ENCODE data around the gene AFF3. TPM values are rescaled to one million over a fixed set of nuclear protein-coding genes. Genes with fewer than 3 reads are reported as not detected.

AFF3 gene
- total RNA-seq, 1 experiment from 2014 or later: 0.61 TPM

DNA sequence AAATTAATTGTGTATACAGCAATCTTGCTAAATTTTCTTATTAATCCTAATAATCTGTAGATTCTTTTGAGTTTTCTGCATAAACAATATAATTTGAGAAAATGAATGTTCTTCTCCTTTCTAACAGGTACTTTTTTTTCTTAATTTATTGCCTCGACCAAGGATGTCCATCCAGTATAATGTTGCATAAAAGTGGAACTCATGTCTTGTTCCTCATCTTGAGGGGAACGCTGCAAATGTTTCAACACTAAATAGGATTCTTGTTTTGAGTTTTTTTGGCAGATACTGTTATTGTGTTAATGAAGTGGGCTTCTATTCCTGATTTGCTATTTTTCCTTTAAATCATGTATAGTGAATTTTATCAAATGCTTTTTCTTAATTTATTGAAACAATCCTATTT, 408.2 kb downstream of the AFF3 start:
- RAD21 ChIA-PET (ENCODE audit: low non-redundant PET in 1 of 2, low total read pairs in 2 of 2, uncharacterized antibody in 2 of 2, unreplicated experiment in 2 of 2): no interaction called here
- Histone ChIP-seq H3K27ac (ENCODE audit: low read depth, low read length) (no peak overlapping the region), H3K27me3 (ENCODE audit: insufficient read depth, low read length) (no peaks in the 10 kb centered on the region; the same call in 1 of the 2 replicates), H3K9me3 (ENCODE audit: control insufficient read depth in 1 of 2, insufficient read depth in 1 of 2, low read depth in 1 of 2, low read length in 2 of 2) (no peaks in the 10 kb centered on the region), H3K4me1 (ENCODE audit: control insufficient read depth in 1 of 2, insufficient read depth in 2 of 2, low read length in 2 of 2) (peaks cover 0 to 5% of the 10 kb centered on the region in 2 experiments; a peak in 1 of 4 replicates), H4K20me1 (ENCODE audit: insufficient read depth) (no peaks in the 10 kb centered on the region), H3K36me3 (ENCODE audit: control insufficient read depth in 1 of 2, insufficient read depth in 2 of 2, low read length in 2 of 2) (no peaks in the 10 kb centered on the region), H3K9ac (ENCODE audit: low read length) (no peak overlapping the region), H3K4me3 (replicated peaks in 1 of 2; ENCODE audit: low read depth in 1 of 2, low read length in 2 of 2) (no peak overlapping the region), H2AFZ (ENCODE audit: low read depth, low read length, poor library complexity, severe bottlenecking) (no peak overlapping the region), H3K9me2 (ENCODE audit: insufficient read depth) (no peaks in the 10 kb centered on the region), H3K79me2 (ENCODE audit: insufficient read depth, low read length) (no peaks in the 10 kb centered on the region), H3K4me2 (ENCODE audit: low read length) (no peak overlapping the region)
- POLR2A ChIA-PET: no interaction called here
- TF ChIP-seq EZH2 (IDR thresholded peaks at IDR 0.05): no peak
- TF ChIP-seq, protein P1, sequence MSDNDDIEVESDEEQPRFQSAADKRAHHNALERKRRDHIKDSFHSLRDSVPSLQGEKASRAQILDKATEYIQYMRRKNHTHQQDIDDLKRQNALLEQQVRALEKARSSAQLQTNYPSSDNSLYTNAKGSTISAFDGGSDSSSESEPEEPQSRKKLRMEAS (IDR thresholded peaks at IDR 0.05): no peak
- no peak for TF ChIP-seq ZFX (IDR thresholded peaks at IDR 0.05)
- TF ChIP-seq SRF (IDR thresholded peaks at IDR 0.05; ENCODE audit: low read depth): no peak
- TF ChIP-seq, protein P2, sequence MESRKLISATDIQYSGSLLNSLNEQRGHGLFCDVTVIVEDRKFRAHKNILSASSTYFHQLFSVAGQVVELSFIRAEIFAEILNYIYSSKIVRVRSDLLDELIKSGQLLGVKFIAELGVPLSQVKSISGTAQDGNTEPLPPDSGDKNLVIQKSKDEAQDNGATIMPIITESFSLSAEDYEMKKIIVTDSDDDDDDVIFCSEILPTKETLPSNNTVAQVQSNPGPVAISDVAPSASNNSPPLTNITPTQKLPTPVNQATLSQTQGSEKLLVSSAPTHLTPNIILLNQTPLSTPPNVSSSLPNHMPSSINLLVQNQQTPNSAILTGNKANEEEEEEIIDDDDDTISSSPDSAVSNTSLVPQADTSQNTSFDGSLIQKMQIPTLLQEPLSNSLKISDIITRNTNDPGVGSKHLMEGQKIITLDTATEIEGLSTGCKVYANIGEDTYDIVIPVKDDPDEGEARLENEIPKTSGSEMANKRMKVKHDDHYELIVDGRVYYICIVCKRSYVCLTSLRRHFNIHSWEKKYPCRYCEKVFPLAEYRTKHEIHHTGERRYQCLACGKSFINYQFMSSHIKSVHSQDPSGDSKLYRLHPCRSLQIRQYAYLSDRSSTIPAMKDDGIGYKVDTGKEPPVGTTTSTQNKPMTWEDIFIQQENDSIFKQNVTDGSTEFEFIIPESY (IDR thresholded peaks at IDR 0.05; ENCODE audit: extremely low read depth, insufficient replicate concordance, low read length): no peak
- no TSS peak for BruUV-seq (replicated peaks)
- CTCF ChIA-PET: no interaction called here
- ATAC-seq: no peak
- no peak for DNase-seq (ENCODE audit: low read depth, low spot score)
- intact Hi-C loops (cut with micrococcal nuclease): no loop called here

DNA sequence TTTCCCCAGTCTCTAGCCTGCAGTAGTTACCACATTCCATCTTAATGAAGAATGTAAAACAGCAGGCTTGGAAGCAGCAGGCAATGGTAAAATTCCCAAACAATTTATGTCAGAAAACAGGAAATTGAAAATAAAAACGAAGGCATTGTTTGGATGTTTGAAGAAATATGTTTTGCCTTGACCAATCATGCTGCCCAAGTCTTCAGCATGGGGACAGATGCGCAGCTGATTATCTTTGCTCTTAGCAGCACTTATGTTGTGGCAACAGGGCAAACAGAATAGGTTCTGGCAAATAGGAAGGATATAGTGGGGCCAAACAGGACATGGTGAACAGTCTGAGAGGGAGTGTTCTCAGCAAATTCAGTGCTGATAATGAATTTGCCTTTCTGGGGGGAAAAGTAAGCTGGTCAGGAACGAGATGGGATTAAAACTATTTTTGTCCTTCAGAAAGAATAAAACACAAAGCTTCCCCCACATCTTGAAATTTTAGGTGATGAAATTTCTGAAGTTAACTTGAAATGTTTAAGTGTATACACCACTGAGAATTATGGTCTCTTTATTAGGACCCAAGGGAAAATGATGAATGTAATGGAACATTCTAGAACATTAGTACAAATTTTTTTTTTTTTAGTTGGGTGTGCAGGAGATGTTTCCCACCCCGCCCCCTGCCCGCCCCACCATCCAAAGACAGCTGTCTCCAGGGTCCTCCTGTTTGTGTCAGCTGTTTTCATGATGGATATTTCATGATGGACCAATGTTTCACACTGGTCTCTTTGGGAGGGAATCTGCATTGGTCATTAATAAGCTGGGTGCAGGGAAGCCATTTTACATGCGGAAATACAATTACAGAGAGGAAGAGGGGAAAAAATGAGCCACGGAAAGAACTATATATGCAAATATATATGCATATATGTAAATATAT, 413.0 kb downstream of the AFF3 start:
- Histone ChIP-seq H3K79me2 (ENCODE audit: insufficient read depth, low read length) (no peaks in the 10 kb centered on the region), H2AFZ (ENCODE audit: low read depth, low read length, poor library complexity, severe bottlenecking) (no peak overlapping the region), H3K27ac (ENCODE audit: low read depth, low read length) (no peak overlapping the region), H3K9me3 (ENCODE audit: control insufficient read depth in 1 of 2, insufficient read depth in 1 of 2, low read depth in 1 of 2, low read length in 2 of 2) (no peaks in the 10 kb centered on the region), H3K4me3 (replicated peaks in 1 of 2; ENCODE audit: low read depth in 1 of 2, low read length in 2 of 2) (no peak overlapping the region), H3K36me3 (ENCODE audit: control insufficient read depth in 1 of 2, insufficient read depth in 2 of 2, low read length in 2 of 2) (no peaks in the 10 kb centered on the region), H4K20me1 (ENCODE audit: insufficient read depth) (no peaks in the 10 kb centered on the region), H3K4me2 (ENCODE audit: low read length) (no peak overlapping the region), H3K4me1 (ENCODE audit: control insufficient read depth in 1 of 2, insufficient read depth in 2 of 2, low read length in 2 of 2) (no peaks in the 10 kb centered on the region), H3K9ac (ENCODE audit: low read length) (no peak overlapping the region), H3K9me2 (ENCODE audit: insufficient read depth) (no peaks in the 10 kb centered on the region), H3K27me3 (ENCODE audit: insufficient read depth, low read length) (peaks cover 12% of the 10 kb centered on the region; the same call in 1 of the 2 replicates)
- ChIA-PET RAD21 (ENCODE audit: low non-redundant PET in 1 of 2, low total read pairs in 2 of 2, uncharacterized antibody in 2 of 2, unreplicated experiment in 2 of 2) (no interaction called here), CTCF (interaction anchor here (0.6 kb wide), 1 partner anchor 606 kb away, joined by 3 read pairs; no protein-coding TSS in a partner anchor), POLR2A (no interaction called here)
- no peak for DNase-seq (ENCODE audit: low read depth, low spot score)
- intact Hi-C loops (cut with micrococcal nuclease): no loop called here
- BruUV-seq (replicated peaks): no TSS peak
- no peak for ATAC-seq
- TF ChIP-seq SIN3A (IDR thresholded peaks at IDR 0.05; ENCODE audit: low read depth) (no peak), SP1 (IDR thresholded peaks at IDR 0.05; ENCODE audit: low read depth) (no peak), ZFX (IDR thresholded peaks at IDR 0.05) (no peak), ELF1 (IDR thresholded peaks at IDR 0.05; ENCODE audit: borderline replicate concordance, low read depth) (no peak), JUND (IDR thresholded peaks at IDR 0.05) (no peak), TCF7L2 (IDR thresholded peaks at IDR 0.05; ENCODE audit: borderline replicate concordance, extremely low read depth, insufficient read depth, insufficient read length) (no peak), FOSL1 (IDR thresholded peaks at IDR 0.05; ENCODE audit: low read depth) (no peak), CEBPB (IDR thresholded peaks at IDR 0.05; ENCODE audit: low read depth) (no peak), CBX3 (IDR thresholded peaks at IDR 0.05; ENCODE audit: low read depth) (no peak), POLR2AphosphoS5 (IDR thresholded peaks at IDR 0.05; ENCODE audit: low read depth, low read length) (no peak), EGR1 (IDR thresholded peaks at IDR 0.05; ENCODE audit: low read depth) (no peak), SRF (IDR thresholded peaks at IDR 0.05; ENCODE audit: low read depth) (no peak), RAD21 (IDR thresholded peaks at IDR 0.05; ENCODE audit: low read depth) (no peak)
- TF ChIP-seq, protein P1 (IDR thresholded peaks at IDR 0.05): no peak

Data from HCT116 (cell line).